UCSD-AML1 (cell line): ENCODE measurements around the gene OLFM1.

Source experiments
- DNase-seq: peaks from one replicate; lab custom pipeline; 2025; ENCODE audit not compliant: unreplicated experiment; lab: John Stamatoyannopoulos, UW

The OLFM1 gene

GRCh38 chr9:135088979-135089847 lies 1.7 kb downstream of the OLFM1 start:
- no peak for DNase-seq

DNA sequence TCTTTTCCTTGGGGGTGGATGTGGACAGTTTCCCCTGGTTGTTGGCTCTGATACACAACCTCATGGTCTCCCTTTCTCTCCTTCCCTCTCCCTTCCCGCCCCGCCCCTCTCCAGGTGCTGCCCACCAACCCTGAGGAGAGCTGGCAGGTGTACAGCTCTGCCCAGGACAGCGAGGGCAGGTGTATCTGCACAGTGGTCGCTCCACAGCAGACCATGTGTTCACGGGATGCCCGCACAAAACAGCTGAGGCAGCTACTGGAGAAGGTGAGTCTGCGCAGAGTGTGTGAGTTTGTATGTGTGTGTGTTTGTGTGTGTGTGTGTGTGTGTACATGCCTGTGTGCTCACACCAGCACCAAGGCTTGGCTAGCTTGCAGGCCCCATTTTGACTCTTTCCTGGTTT lies 2.6 kb downstream of the OLFM1 start:
- DNase-seq, result no peak

DNA sequence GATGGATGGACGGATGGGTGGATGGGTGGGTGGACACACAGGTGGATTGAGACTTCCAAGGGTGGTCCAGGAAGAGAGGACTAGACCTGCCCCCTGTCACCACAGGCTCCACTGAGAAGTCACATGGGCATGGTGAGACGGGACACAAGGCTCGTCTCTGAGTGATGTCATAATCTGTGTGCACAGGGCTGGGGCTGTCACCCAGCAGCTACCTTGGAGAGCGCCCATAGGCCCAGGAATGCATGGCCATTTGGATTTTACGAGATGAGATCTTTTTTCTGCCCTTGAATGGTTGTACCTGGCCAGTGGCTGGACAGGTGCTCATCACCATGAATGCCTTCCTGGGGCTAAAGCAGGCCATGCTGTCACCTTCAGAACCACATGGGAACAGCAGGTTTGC lies 3.1 kb downstream of the OLFM1 start:
- DNase-seq, result no peak

- DNase-seq, result no peak
Observed at GRCh38 chr9:135091545-135091944, 4.1 kb downstream of the OLFM1 start.

GRCh38 chr9:135093111-135093510 lies 5.6 kb downstream of the OLFM1 start:
- DNase-seq, result no peak

DNA sequence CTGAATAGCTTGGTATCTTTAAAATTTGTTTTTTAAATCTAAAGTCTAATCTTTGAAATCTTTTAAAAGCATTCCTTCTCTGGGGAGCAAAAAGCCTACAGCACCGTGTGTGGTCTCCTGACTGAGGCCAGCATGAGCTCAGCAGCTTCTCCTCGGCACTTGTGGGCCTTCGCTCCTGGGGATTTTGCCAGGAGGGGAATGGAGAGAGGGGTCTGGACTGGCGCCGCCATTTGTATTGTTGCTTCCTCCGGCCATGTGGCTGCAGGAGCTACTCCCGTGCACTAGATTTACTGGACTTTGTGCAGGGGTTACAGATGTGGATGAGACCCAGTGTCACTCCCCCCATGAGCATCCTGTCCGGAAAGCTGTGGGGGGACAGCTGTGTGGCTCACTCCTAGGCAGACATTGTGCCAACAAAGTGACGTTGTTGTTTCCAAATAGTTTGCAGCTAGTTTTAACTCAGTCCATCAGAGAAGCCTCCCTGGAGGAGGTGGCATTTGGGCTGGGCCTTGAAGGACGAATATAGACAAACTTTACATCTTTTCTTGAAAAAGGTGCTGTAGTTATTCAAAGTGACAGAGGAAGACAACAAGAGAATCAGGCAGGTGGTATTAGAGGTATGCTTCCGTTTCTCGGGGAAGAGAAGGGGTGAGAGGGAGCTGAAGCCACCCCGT lies 6.6 kb downstream of the OLFM1 start:
- DNase-seq, result no peak

- no peak for DNase-seq
Observed at GRCh38 chr9:135095470-135096407, 8.3 kb downstream of the OLFM1 start.

GRCh38 chr9:135096408-135096895 lies 9.0 kb downstream of the OLFM1 start:
- no peak for DNase-seq

DNA sequence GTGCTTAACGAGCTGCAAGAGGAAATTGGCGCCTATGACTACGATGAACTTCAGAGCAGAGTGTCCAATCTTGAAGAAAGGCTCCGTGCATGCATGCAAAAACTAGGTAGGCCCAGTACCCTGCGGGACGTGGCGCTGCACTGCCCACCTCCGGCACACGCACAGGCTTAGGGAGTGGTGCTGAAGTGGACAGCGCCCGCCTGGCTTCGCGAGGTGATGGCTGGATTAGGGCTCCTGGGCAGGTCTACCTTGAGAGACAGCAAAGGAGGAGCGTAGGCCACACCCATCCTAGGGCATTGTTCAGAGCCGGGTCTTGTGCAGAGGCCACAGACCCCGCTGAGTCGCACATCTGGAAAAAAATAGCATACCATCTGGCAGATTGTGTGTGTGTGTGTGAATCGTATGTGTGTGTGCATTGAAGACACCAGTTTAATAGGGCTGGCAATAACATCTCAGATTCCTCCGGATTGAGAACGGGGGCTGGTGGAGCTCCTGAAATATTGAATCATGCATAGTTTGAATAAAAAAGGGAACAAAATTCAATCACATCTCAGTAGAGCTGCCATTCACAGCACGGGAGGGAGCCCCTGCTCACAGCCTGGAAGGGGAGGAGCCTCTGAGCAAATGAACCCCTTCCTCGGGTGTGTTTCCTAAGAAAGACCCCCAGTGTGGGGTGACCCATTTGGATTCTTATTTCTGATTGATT lies 11.1 kb downstream of the OLFM1 start:
- peak; percentile 25 for DNase-seq

- DNase-seq, result no peak
Observed at GRCh38 chr9:135099574-135099973, 12.1 kb downstream of the OLFM1 start.

- no peak for DNase-seq
Observed at GRCh38 chr9:135100241-135100681, 12.8 kb downstream of the OLFM1 start.

GRCh38 chr9:135100725-135101410 lies 13.4 kb downstream of the OLFM1 start:
- DNase-seq, result no peak

- no peak for DNase-seq
Observed at GRCh38 chr9:135101486-135101885, 14.0 kb downstream of the OLFM1 start.

DNA sequence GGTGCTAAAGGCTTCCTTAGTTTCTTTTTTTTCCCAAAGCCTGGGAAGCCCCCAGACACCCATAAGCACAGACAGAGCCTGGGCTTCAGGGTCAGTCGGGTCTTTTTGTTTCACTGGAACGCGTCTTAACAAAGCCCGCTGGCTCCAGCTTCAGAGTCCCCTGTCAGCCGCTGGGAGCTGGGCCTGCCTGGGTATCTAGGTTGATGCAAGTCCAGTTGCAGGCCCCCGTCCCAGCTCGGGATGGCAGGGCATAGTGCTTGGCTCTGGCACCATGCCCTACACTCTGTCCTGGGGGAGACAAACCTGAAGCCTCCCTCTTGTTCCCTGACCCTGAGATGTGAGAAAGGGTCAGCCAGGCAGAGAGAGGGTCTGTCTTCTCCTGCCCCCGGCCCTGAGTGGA lies 14.5 kb downstream of the OLFM1 start:
- DNase-seq, result no peak

DNA sequence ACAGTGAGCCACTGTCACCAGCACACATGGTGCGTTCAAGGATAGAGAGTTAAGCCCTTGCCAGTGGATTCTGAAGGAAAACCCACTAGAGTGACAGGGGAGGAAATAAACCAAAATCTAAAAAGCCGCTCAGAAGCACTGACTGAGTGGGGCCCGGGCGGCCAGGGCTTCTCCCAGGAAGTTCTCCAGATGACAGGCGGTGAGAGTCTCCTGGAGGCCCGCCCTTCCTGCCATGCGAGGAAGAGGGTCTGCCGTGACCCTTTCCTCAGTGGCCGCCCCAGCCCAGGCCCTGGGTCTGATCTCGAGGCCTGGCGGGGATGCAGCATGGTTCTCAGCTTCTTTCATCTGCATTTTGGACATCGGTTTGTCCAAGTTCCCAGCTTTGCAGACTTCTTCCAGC lies 14.9 kb downstream of the OLFM1 start:
- DNase-seq, result no peak

DNA sequence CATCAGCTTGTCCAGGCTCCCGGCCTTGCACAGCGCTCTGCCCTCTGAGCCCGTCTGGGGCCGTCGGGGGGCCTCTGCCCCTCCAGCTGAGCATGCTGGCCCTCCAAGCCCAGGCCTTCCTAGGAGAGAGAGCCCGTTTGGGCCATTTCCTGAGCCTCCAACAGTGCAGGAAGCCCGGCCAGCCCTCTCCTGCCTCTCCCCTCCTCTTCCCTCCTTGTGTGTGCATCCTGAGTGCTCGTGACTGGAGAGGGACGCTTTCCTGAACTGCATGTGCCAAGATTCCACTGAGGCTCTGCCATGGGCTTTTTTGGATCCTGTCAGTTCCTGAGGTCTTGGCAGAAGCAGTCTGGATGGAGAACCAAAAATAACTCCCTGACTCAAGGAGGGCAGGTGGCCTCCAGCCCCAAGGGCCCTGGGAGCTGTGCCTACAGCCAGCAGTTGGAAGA lies 15.6 kb downstream of the OLFM1 start:
- DNase-seq, result no peak

DNA sequence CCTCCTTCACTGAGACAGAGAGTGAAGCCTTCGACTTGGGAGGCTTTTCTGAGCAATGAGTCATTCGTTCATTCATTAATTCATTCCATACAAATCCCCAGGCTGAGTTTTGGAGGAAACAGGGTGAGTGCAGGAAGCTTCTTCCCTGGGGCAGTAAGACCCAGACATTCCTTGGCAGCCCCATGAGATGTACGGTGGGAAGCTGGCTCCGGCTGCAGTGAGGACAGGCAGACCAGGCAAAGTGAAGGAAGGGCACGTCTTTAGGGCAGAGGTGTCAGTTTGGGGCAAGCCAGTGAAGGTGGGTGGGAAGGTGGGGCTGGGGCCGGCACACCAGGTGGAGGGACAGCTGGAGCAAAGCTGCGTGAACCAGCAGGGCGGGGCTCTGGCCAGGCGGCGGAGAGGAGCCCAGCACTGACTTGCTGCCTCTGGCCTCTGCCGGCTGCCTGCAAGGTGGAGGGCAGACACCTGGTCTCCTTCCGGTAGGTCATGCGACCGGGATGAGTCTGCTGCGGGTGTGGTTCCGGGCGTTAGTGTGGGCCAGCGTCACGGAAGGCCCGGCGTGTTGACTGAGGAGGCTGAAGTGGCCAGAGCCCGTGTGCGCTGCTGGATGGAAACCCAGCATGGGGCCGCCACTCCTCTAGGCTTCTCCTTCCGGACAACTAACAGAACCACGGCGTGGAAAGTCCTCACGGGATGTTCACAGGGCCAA lies 16.6 kb downstream of the OLFM1 start:
- no peak for DNase-seq

DNA sequence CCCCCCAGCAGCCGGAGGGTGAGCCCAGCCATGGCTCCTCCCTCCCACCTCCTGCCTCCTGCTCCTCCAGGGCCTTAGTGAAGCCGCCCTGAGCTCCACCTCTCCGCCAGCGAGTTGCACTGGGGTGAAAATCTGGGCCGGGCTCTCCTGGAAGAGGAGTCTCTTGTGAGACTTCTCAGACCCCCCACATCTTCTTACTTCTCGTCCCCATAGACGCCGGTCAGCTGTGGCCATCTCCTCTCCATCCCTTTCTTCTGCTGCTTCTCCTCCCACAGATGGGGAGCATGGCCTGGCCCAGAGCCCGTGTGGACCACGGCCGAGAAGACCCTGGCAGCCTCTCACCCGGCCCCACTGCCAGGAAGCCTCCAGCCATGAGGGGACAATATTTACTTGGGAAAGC lies 17.3 kb downstream of the OLFM1 start:
- DNase-seq, result no peak

GRCh38 chr9:135105211-135105745 lies 17.8 kb downstream of the OLFM1 start:
- DNase-seq, result no peak
